GM19467 (cell line): Measurements from ENCODE around the gene CAPZB.

Experiments used
- ATAC-seq: cut with Tn5 transposase; IDR thresholded peaks from one replicate; pipeline ENCODE4 v1.9.1; 2021; ENCODE audit warnings: mild to moderate bottlenecking, moderate library complexity; ENCODE audit not compliant: unreplicated experiment

The CAPZB gene

GRCh38 chr1:19371226-19372135 is 113.9 kb downstream of the CAPZB start:
- ATAC-seq, result no peak

DNA sequence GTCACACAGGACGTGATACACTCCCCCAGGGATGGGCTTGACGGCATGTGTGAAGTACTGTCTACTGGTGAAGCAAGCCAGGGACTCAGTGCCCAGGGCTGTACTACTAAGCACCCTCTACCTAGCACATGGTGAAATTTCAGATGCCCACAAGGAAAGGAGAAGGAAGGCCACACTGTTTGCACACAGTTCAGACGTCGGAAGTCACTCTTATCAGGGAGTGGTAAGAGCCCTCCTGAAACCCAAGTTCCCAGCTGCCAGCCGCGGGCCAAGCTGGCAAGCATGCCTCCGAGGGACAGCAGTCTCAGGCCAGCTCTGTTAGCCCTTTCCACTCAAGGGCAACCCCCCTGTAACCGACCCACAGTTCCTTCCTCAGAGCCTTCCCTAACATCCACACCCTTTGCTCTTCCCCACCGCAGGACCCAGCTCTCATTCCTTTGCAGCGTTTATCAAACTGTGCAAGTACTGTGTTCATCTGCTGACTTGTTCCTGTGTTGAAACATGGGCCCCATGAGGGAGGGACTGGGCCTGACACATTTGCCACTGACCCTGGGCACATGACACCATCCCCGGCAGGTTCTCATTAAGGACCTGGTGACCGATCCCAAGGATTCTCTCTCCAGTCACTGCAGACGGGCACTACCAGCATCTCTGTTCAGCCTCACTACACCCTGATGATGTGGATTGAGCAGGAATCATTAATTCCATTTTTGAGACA is 114.7 kb downstream of the CAPZB start:
- no peak for ATAC-seq

DNA sequence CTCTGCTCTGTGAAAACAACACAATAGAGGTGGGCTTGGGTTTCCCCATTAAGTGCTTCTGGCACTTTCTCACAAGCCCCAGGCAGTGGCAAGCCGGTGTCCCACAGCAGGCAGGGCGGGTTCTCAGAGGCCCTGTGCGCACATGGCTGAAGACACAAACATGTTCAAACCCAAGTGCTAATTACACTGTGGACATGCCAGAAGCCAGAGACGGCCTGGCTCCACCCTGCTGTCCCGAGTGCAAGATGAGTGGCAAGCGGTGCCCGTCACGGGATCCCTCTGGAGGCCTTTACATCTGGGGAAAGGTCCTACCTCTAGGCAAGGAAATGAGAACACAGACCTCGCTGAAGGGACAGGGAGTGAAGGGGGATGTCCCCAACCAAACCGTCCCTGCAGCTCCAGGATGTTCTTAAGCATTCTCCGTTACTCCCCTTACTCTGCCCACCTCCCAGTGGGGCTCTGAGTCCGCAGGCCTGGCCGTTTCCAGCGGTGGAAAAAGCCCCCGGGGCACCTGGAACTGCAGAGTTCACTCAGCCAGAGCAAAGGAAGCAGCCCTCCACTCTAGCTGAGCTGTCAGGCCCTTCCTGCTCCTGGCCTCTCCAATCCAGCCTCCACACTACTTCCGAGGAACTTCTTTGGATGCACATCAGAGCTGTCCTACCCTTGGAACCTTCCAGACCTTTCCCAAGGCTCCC is 115.8 kb downstream of the CAPZB start:
- no peak for ATAC-seq

GRCh38 chr1:19368964-19369363 is 116.4 kb downstream of the CAPZB start:
- no peak for ATAC-seq

DNA sequence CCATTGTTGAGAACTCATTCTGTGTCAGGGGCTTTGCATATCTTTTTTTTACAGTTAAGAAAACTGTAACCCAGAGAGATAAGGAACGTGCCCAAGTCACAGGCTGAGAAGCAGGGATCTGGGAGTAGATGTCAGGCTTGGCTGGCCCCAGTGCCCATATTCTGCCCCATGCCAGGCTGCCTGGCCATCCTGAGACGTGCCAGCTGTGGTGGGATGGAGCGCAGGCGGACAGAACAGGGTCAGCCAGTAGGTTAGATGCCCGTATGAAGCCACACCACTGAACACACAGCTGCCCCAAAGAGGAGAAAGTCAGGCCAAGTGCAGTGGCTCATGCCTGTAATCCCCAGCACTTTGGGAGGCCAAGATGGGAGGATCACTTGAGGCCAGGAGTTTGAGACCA is 117.3 kb downstream of the CAPZB start:
- ATAC-seq, result no peak

GRCh38 chr1:19367584-19368041 is 117.7 kb downstream of the CAPZB start:
- ATAC-seq, result no peak

DNA sequence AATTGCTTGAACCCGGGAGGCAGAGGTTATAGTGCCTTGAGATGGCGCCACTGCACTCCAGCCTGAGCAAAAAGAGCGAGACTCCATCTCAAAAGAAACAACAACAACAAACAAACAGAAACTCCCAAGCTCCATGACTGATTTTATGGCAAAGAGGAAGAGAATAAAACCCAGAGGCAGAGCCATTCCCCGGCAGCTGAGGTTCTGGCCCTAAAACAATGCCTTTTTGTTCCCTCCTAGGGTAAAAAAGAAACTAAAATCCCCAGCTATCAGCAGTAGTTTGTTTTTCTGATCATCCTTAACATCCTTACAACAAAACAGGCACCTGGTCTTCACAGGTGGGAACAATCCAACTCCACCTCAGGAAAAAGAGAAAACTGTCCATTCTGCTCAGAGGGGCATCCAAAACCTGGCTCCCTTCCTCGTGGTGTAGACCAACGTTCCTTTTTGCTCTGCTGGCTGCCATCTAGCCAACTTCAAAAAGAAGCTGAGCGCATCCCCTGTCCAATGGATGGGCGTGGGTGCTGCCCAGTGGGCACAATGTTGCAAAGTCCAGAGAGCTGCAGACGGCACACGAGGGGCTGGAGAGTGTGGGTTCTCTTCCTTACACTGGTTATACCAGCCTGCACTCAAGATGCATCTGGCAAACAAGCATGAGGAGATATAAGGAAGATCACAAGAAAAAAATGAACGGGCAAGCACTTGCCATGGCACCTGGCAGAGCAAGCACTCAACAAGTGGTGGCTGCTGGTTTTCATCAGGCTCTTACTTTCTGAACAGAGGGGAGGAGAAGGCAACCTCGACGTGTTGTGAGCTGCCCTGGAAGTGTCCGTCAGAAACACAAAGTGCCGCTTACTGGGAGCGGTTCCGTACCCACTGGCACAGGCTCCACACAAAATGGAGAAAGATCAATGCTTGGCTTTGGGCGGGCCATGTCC is 118.5 kb downstream of the CAPZB start:
- no peak for ATAC-seq

DNA sequence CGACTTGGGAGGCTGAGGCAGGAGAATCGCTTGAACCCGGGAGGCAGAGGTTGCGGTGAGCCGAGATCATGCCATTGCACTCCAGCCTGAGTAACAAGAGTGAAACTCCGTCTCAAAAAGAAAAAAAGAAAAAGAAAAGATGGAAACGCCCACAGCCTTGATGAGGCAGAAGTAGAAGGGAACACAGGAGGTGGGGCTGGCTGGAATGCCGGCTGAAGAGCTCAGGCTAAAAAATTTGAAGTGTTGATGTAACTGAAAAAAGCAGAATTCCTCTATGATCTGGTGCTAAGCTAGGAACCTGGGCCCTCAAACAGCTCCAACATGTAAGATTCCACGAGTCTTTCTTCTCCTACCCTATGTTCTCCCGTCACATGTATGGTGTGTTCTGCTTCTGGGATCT is 119.6 kb downstream of the CAPZB start:
- ATAC-seq, result no peak

- ATAC-seq, result no peak
These were observed 121.7 kb downstream of the CAPZB start for GRCh38 chr1:19363536-19364152.

GRCh38 chr1:19361611-19362147 is 123.7 kb downstream of the CAPZB start:
- ATAC-seq, result no peak

GRCh38 chr1:19360843-19361610 is 124.3 kb downstream of the CAPZB start:
- no peak for ATAC-seq

DNA sequence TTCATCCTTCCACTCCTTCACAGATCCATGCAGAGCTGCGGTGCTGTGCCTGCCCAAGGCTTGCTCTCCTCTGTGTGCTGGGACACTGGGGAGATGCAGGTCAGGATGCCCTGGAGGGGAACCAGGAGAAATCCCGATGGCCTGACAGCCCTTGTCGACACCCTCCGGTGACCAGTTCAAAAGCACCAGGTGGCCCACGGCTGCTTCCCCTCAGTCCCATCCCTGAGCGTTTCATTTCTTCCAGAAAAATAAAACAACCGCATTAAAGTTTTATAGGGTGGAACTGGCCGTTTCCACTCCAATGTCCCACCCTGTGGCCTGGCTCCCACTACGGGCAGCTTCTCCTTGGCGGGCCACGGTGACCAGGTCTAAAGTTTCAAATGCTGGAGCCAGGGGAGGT is 124.9 kb downstream of the CAPZB start:
- no peak for ATAC-seq

GRCh38 chr1:19360016-19360415 is 125.3 kb downstream of the CAPZB start:
- no peak for ATAC-seq

- ATAC-seq, result no peak
These were observed 126.0 kb downstream of the CAPZB start for GRCh38 chr1:19359357-19359756.

GRCh38 chr1:19358710-19359109 is 126.6 kb downstream of the CAPZB start:
- no peak for ATAC-seq

GRCh38 chr1:19357299-19357986 is 127.9 kb downstream of the CAPZB start:
- ATAC-seq, result no peak

- no peak for ATAC-seq
These were observed 129.1 kb downstream of the CAPZB start for GRCh38 chr1:19356266-19356665.

DNA sequence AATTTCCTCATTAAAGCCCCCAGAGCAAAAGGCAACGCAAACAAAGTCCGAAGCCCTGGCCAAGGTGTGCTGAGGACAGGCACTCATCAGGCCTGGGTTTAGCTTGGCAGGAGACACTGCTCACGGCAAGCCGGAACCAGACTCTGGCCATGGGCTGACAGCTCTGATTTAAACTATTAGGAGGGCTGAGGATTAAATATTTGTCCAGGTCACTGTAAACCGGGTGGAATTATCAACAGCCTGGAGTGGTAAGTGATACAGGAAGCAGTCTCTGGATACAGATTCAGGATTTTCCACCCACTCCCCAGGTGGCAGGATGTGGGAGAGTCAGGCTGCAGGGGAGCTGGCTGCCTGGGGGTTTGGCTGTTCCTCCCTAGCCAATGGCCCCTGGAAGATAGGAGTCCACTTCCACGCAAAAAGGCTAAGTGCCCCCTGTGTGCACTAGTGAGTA is 130.8 kb downstream of the CAPZB start:
- no peak for ATAC-seq
